Spleen (tissue), 11 donors: ENCODE data around the gene ZNF500. TPM values are rescaled to one million over a fixed set of nuclear protein-coding genes. Genes with fewer than 3 reads are reported as not detected.

Experiments used
- DNase-seq: peaks from one replicate; pipeline ENCODE4 v3.0.0-alpha.2; 2020
- H3K27ac ChIP-seq, 8 donors: fragments of 200-600 bp; sonication (generic) in 7 of 8; 1 replicate in 4 of 8; 2 replicates in 4 of 8; pipeline versions ENCODE4 v1.5.0 to v1.8.0; 2016 to 2021; ENCODE audit warnings: inconsistent platforms in 4 of 8, mild to moderate bottlenecking in 4 of 8, moderate library complexity in 1 of 8
- H3K27me3 ChIP-seq, 7 donors: fragments of 200-600 bp; sonication (generic) in 6 of 7; replicated peaks in 1 of 7; 1 replicate in 4 of 7; 2 replicates in 3 of 7; pipeline versions ENCODE4 v1.5.0 to v1.8.0; 2016 to 2021; ENCODE audit warnings: inconsistent platforms in 3 of 7, mild to moderate bottlenecking in 1 of 7
- H3K36me3 ChIP-seq, 6 donors: fragments of 200-600 bp; sonication (generic) in 5 of 6; 1 replicate in 4 of 6; 2 replicates in 2 of 6; pipeline versions ENCODE4 v1.5.0 to v1.8.0; 2016 to 2021; ENCODE audit warnings: inconsistent platforms in 2 of 6
- H3K4me1 ChIP-seq, 6 donors: fragments of 200-600 bp; sonication (generic) in 5 of 6; 1 replicate in 3 of 6; 2 replicates in 3 of 6; pipeline versions ENCODE4 v1.5.0 to v1.8.0; 2016 to 2021; ENCODE audit warnings: inconsistent platforms in 3 of 6
- H3K4me3 ChIP-seq, 8 donors: fragments of 200-600 bp; sonication (generic) in 7 of 8; 1 replicate in 4 of 8; 2 replicates in 4 of 8; pipeline versions ENCODE4 v1.5.0 to v1.8.0; 2016 to 2021; ENCODE audit warnings: inconsistent platforms in 4 of 8, mild to moderate bottlenecking in 4 of 8, moderate library complexity in 2 of 8
- H3K9me3 ChIP-seq, 8 donors: fragments of 200-600 bp; sonication (generic) in 7 of 8; 1 replicate in 4 of 8; 2 replicates in 4 of 8; pipeline versions ENCODE4 v1.5.0 to v1.8.0; 2016 to 2021; ENCODE audit warnings: inconsistent platforms in 4 of 8
- CTCF ChIP-seq, 11 experiments: fragments of 200-600 bp in 7 of 11; fragments of 450-650 bp in 4 of 11; sonication (generic) in 4 of 11; IDR thresholded peaks in 8 of 11; conservative IDR thresholded peaks in 3 of 11; 1 replicate in 7 of 11; 2 replicates in 4 of 11; pipeline versions ENCODE4 v1.4.0 to v1.8.0; 2016 to 2021; ENCODE audit warnings: antibody characterized with exemption in 11 of 11, inconsistent platforms in 4 of 11, mild to moderate bottlenecking in 1 of 11
- POLR2A ChIP-seq, 3 donors: fragments of 450-650 bp; IDR thresholded peaks; one replicate each; pipeline ENCODE4 v1.5.1; 2017; ENCODE audit warnings: antibody characterized with exemption in 3 of 3, mild to moderate bottlenecking in 1 of 3
- POLR2AphosphoS5 ChIP-seq, 3 donors: sonication (generic); formaldehyde crosslinking; IDR thresholded peaks; one replicate each; pipeline ENCODE4 v1.5.1; 2017; ENCODE audit warnings: antibody characterized with exemption in 3 of 3
- WGBS, 5 donors: extraction: QIAGEN DNeasy Blood & Tissue Kit in 3 of 5; methylation state at CpG; one replicate each; pipeline versions ENCODE4 v1.1.5 to v1.1.7; 2013 to 2018; 5-methylcytosine and 5-hydroxymethylcytosine counted together
- intact Hi-C: fragments of 100-400 bp; cut with DNase I; formaldehyde crosslinking; loops from one replicate; pipeline ENCODE4 v1.15.0; 2023; ENCODE audit warnings: low total_unique reads
- polyA plus RNA-seq, 3 donors: library from polyadenylated mRNA; stranded (reverse); fragments of 200-250 nt; gene quantifications; one replicate each; pipeline ENCODE4 v1.2.1, GENCODE V29; 2013
- small RNA-seq, 4 donors: library from RNA; depleted of rRNA; stranded (forward); fragments of <200 nt; gene quantifications; one replicate each; pipeline ENCODE3, GENCODE V24; 2016
- total RNA-seq, 7 donors: library from RNA; depleted of rRNA in 3 of 7; stranded (reverse); fragments of >200 nt in 3 of 7; fragmentation: NEBNext Ultra II Directional in 4 of 7; extraction: Animal tissue kit (Norgen Biotek cat#: 25700) in 4 of 7; gene quantifications; one replicate each; pipeline versions ENCODE4 v1.1.0 to v1.2.1, GENCODE V29; 2016 to 2021
- donor health status: healthy with polysubstance abuse.
- donor health status: DM: no; HTN: no; CAD: no; lungs with moderate emphysema.
- donor health status: DM: no; HTN: no; CAD: no.
- donor health status: Bipolar disorder and iron deficiency.
- donor health status: healthy.
- donor health status: DM: no; HTN: no; CAD: no.
- donor health status: DM: yes; HTN: yes; CAD: no.

ZNF500 gene
- total and polyA plus RNA-seq, 10 donors: 2.5 to 32.3 (median 19.0) TPM

DNA sequence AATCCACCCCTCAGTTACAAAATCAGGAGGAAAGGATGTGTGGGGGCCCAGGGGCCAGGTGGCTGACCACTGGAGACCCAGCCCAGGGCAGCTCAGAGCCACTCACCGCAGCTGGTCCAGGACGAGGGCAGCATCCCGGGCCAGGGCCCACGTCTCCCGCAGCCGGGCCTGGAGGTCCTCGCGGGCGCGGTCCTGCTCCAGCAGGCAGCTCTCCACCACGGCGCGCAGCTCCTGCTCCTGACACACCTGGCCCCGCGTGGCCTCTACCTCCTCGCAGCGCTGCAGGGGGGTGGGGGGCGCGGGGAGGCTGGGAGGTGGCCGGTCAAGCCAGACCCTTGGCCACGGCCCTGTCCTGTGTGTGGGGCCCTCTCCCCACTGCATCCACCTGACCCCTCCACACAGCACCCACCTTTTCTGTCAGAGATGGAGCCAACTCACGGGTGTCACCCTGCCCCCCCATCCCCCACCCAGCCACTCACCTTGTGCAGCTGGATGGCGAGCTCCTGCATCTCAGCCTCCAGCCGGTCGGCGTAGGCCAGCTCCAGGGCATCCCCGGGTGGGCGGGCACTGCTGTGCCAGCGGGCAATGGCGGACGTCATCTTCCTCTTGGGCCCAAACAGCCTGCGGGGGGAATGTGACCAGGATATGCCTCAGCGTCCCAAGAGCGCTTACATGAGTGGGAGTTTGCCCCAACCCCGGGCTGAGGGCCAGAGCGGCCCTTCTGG lies 68.5 kb downstream of the ZNF500 start:
- intact Hi-C loops: no loop called here
- peak in 2 of 3 donors; percentile 19 to 60 for TF ChIP-seq POLR2AphosphoS5 (IDR thresholded peaks at IDR 0.05)
- no peak for TF ChIP-seq CTCF (IDR thresholded peaks at IDR 0.05 in 8 of 11, conservative IDR thresholded peaks at IDR 0.05 in 3 of 11)
- no peak for TF ChIP-seq POLR2A (IDR thresholded peaks at IDR 0.05)
- Histone ChIP-seq H3K4me1 (peaks cover 4 to 24% (median 20%) of the 10 kb centered on the region in 6 donors), H3K9me3 (no peaks in the 10 kb centered on the region), H3K27ac (no peak overlapping the region), H3K4me3 (no peak overlapping the region), H3K27me3 (no peaks in the 10 kb centered on the region), H3K36me3 (peaks cover 0 to 87% (median 69%) of the 10 kb centered on the region in 6 donors)
- DNase-seq: peak; percentile 73
- WGBS, 5 donors: 90 to 95% (median 93%) methylated on average over 20 to 36 of the region's 36 CpGs

Small RNA genes within 50 kb of the gene (small RNA-seq; reads per million reads assigned to genes)
- 0 reads per million in 4 donors for gene RF00017

Other genes with a start within 250 kb of the ZNF500 start
- 10 to 100 TPM; 17.8 to 26.9 (median 21.8) TPM for gene CDIP1, start 228.4 kb downstream of the ZNF500 start, total RNA-seq
- gene CDIP1, start 228.4 kb downstream of the ZNF500 start, polyA plus RNA-seq: 10 to 100 TPM in 2 of 3 donors, 1 to 10 TPM in 1; 9.6 to 13.8 (median 12.1) TPM
- under 1 TPM; 0.17 to 0.33 (median 0.23) TPM for gene C16orf96, start 210.8 kb downstream of the ZNF500 start, total RNA-seq
- under 1 TPM; 0.06 to 0.07 (median 0.06) TPM for gene C16orf96, start 210.8 kb downstream of the ZNF500 start, polyA plus RNA-seq
- gene UBALD1, start 152.3 kb downstream of the ZNF500 start, total RNA-seq: 10 to 100 TPM; 10.0 to 29.2 (median 20.2) TPM
- 10 to 100 TPM; 12.6 to 33.6 (median 13.6) TPM for gene UBALD1, start 152.3 kb downstream of the ZNF500 start, polyA plus RNA-seq
- 100 to 1,000 TPM in 1 of 7 donors, 10 to 100 TPM in 6; 65.6 to 132 (median 83.6) TPM for gene MGRN1, start 142.3 kb downstream of the ZNF500 start, total RNA-seq
- 10 to 100 TPM in 1 of 3 donors, 1 to 10 TPM in 2; 7.6 to 26.9 (median 8.8) TPM for gene MGRN1, start 142.3 kb downstream of the ZNF500 start, polyA plus RNA-seq
- gene NUDT16L1, start 73.6 kb downstream of the ZNF500 start, total RNA-seq: 10 to 100 TPM; 26.2 to 37.4 (median 27.6) TPM
- gene NUDT16L1, start 73.6 kb downstream of the ZNF500 start, polyA plus RNA-seq: 10 to 100 TPM; 29.0 to 47.2 (median 38.8) TPM
- gene ANKS3, start 32.9 kb downstream of the ZNF500 start, total RNA-seq: 10 to 100 TPM; 12.5 to 27.6 (median 21.8) TPM
- gene ANKS3, start 32.9 kb downstream of the ZNF500 start, polyA plus RNA-seq: 10 to 100 TPM; 15.3 to 29.5 (median 26.2) TPM
- 1 to 10 TPM in 1 of 7 donors, under 1 TPM in 3, not detected in 3; 0.57 to 1.2 (median 0.74) TPM for gene DNAAF8, start 32.6 kb downstream of the ZNF500 start, total RNA-seq
- under 1 TPM; 0.17 to 0.35 (median 0.30) TPM for gene DNAAF8, start 32.6 kb downstream of the ZNF500 start, polyA plus RNA-seq
- gene SEPTIN12, start 21.2 kb upstream of the ZNF500 start, total RNA-seq: not detected
- gene SEPTIN12, start 21.2 kb upstream of the ZNF500 start, polyA plus RNA-seq: under 1 TPM in 1 of 3 donors, not detected in 2; 0.37 TPM
- gene SMIM22, start 28.2 kb upstream of the ZNF500 start, total RNA-seq: not detected
- gene SMIM22, start 28.2 kb upstream of the ZNF500 start, polyA plus RNA-seq: not detected
- gene ROGDI, start 35.5 kb upstream of the ZNF500 start, total RNA-seq: 10 to 100 TPM; 25.5 to 41.4 (median 31.5) TPM
- 10 to 100 TPM; 24.6 to 47.5 (median 41.6) TPM for gene ROGDI, start 35.5 kb upstream of the ZNF500 start, polyA plus RNA-seq
- gene GLYR1, start 80.1 kb upstream of the ZNF500 start, total RNA-seq: 100 to 1,000 TPM in 1 of 7 donors, 10 to 100 TPM in 6; 47.2 to 117 (median 83.1) TPM
- gene GLYR1, start 80.1 kb upstream of the ZNF500 start, polyA plus RNA-seq: 10 to 100 TPM; 26.6 to 53.4 (median 34.0) TPM
- gene UBN1, start 80.3 kb upstream of the ZNF500 start, total RNA-seq: 10 to 100 TPM; 41.6 to 69.4 (median 58.9) TPM
- 10 to 100 TPM in 1 of 3 donors, 1 to 10 TPM in 2; 4.8 to 16.2 (median 5.5) TPM for gene UBN1, start 80.3 kb upstream of the ZNF500 start, polyA plus RNA-seq
- gene PPL, start 170.0 kb upstream of the ZNF500 start, total RNA-seq: under 1 TPM in 4 of 7 donors, not detected in 3; 0.18 to 0.37 (median 0.19) TPM
- under 1 TPM; 0.11 to 0.77 (median 0.29) TPM for gene PPL, start 170.0 kb upstream of the ZNF500 start, polyA plus RNA-seq
- gene SEC14L5, start 191.2 kb upstream of the ZNF500 start, total RNA-seq: under 1 TPM in 6 of 7 donors, not detected in 1; 0.13 to 0.94 (median 0.60) TPM
- under 1 TPM; 0.06 to 0.26 (median 0.11) TPM for gene SEC14L5, start 191.2 kb upstream of the ZNF500 start, polyA plus RNA-seq